ENCODE results near the gene UQCC5. TPM values are rescaled to one million over a fixed set of nuclear protein-coding genes. Genes with fewer than 3 reads are reported as not detected.
A peak's percentile ranks its signal among the peaks of the same experiment; 100 is the strongest.

Gene UQCC5
- total RNA-seq, 2 experiments from 2014 or later: 12.3 to 13.1 TPM

DNA sequence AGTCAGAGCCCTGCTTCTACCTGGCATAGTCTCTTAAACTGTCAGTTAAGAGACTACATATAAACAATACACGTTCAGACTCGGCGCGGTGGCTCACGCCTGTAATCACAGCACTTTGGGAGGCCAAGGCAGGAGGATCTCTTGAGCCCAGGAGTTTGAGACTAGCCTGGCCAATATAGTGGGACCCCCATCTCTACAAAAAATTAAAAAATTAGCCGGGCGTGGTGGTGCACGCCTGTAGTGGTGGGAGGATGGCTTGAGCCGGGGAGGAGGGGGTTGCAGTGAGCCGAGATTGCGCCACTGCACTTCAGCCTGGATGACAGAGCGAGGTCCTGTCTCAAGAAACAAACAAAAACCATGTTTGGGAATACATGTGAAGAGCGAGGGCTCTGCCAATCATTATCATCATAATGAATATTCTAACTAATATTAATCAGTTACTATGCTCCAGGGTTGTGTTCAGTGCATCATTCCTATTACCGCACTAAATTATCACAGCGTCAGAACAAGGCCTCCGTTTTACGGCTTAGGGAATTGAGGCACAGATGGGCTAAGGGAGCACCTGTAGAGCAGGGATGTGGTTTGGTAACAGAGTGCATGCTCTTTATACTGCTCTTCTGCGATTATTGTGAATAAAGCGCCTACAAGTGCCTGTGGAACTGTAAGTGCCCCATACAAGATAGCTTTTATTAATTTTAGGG, 844 bp upstream of the UQCC5 start:
- CTCF ChIA-PET: interaction anchor here (0.6 to 0.9 kb wide), 2 partner anchors 92 to 123 kb away, joined by 4 to 6 read pairs; no protein-coding TSS in a partner anchor
- intact Hi-C loops (cut with micrococcal nuclease): loop anchor here (1.0 to 10.0 kb wide), 9 partner anchors 80 to 809 kb away; partner anchors contain the start of genes ACY1, DCP1A, DUSP7 and NEK4
- Mint-ChIP-seq H3K27ac (no peak overlapping the region), H3K27me3 (ENCODE audit: low read depth) (no peaks in the 10 kb centered on the region), H3K9me3 (no peaks in the 10 kb centered on the region), H3K4me1 (ENCODE audit: low read depth) (peaks cover 40% of the 10 kb centered on the region), H3K4me3 (peak overlapping the region; percentile 91), H3K36me3 (ENCODE audit: low read depth) (peaks cover 16% of the 10 kb centered on the region)
- DNase-seq: no peak

GRCh38 chr3:52536112-52536368, 365 bp upstream of the UQCC5 start:
- peaks cover 16% of the 10 kb centered on the region for H3K36me3 Mint-ChIP-seq (ENCODE audit: low read depth)
- H3K27ac Mint-ChIP-seq: no peak overlapping the region
- intact Hi-C loops (cut with micrococcal nuclease): loop anchor here (1.0 to 10.0 kb wide), 9 partner anchors 81 to 809 kb away; partner anchors contain the start of genes ACY1, DCP1A, DUSP7 and NEK4
- H3K27me3 Mint-ChIP-seq (ENCODE audit: low read depth): no peaks in the 10 kb centered on the region
- CTCF ChIA-PET: interaction anchor here (0.6 to 0.9 kb wide), 3 partner anchors 91 to 197 kb away, joined by 3 to 6 read pairs (median 4); no protein-coding TSS in a partner anchor
- peak overlapping the region; percentile 91 for H3K4me3 Mint-ChIP-seq
- peaks cover 44% of the 10 kb centered on the region for H3K4me1 Mint-ChIP-seq (ENCODE audit: low read depth)
- DNase-seq: no peak
- no peaks in the 10 kb centered on the region for H3K9me3 Mint-ChIP-seq

DNA sequence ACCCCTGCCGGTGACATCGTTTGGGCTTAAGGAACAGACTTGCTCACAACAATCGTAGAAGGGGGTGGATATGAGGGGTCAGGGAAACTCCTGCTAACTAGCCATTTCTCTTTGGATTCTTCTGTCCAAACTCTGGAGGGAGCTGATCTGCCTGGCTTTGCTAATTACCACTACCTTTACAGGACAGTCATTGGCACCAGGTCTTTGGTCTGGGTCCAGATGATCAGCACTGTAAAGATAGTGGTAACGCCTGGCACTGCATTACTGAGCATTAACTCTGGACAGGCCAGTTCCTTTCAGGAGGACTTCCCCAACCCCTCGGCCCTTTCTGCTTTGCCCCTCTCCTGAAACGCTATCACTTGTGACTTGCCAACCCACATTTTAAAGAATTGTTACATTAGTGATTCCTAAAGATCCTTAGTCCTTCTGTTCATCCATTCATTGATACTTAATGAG, 788 bp downstream of the UQCC5 start:
- CTCF ChIA-PET: no interaction called here
- intact Hi-C loops (cut with micrococcal nuclease): loop anchor here (2.0 to 10.0 kb wide), 6 partner anchors 234 to 808 kb away; partner anchors contain the start of genes ACY1, DCP1A, DUSP7 and NEK4
- no peak for DNase-seq
- Mint-ChIP-seq H3K4me1 (ENCODE audit: low read depth) (peaks cover 51% of the 10 kb centered on the region), H3K4me3 (peak overlapping the region; percentile 91), H3K9me3 (no peaks in the 10 kb centered on the region), H3K36me3 (ENCODE audit: low read depth) (peaks cover 19% of the 10 kb centered on the region), H3K27me3 (ENCODE audit: low read depth) (no peaks in the 10 kb centered on the region), H3K27ac (peak overlapping the region; percentile 87)

DNA sequence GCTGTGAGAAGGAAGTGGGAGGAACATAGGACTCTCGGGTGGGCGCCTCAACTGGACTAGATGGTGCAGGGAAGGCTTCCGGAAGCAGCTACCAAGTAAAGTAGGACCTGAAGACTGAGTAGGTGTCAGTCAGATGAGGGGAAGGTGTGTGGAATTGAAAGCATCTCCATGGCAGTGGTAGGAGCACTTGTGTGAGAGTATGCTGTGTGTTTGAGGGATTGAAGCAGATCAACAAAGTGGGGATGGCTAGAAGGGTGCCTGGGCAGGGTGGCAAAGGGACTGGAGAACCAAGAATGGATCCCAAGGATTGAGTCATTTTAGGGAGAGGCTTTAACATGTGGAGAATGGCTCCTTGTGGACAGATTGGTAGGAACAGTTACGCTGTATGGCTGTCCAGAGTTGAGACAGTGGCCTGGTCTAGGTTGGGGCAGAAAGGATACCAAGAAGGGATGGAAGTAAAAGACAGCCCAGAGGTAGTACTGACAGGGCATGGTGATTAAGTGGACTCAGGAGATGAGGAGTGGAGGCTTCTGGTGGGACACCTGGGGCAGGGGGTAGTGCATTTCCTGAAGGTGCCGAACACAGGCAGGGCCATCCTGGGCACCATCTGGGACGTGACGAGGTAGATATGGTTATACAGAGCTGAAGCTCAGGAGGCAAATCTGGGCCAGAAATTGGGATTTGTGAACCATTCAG, 1.5 kb downstream of the UQCC5 start:
- intact Hi-C loops (cut with micrococcal nuclease): loop anchor here (2.0 to 10.0 kb wide), 6 partner anchors 233 to 807 kb away; partner anchors contain the start of genes ACY1, DCP1A, DUSP7 and NEK4
- peaks cover 46% of the 10 kb centered on the region for H3K4me1 Mint-ChIP-seq (ENCODE audit: low read depth)
- CTCF ChIA-PET: no interaction called here

GRCh38 chr3:52539010-52539653, 2.7 kb downstream of the UQCC5 start:
- H3K4me3 Mint-ChIP-seq: peak overlapping the region; percentile 1
- no peaks in the 10 kb centered on the region for H3K27me3 Mint-ChIP-seq (ENCODE audit: low read depth)
- peak overlapping the region; percentile 2 for H3K27ac Mint-ChIP-seq
- H3K9me3 Mint-ChIP-seq: no peaks in the 10 kb centered on the region
- no peak for DNase-seq
- intact Hi-C loops (cut with micrococcal nuclease): loop anchor here (5.0 to 10.0 kb wide), 4 partner anchors 262 to 806 kb away; partner anchors contain the start of genes ACY1, DCP1A, SFMBT1 and WDR82
- peaks cover 46% of the 10 kb centered on the region for H3K4me1 Mint-ChIP-seq (ENCODE audit: low read depth)
- H3K36me3 Mint-ChIP-seq (ENCODE audit: low read depth): peaks cover 21% of the 10 kb centered on the region
- CTCF ChIA-PET: interaction anchor here (0.9 kb wide), 1 partner anchor 48 kb away, joined by 3 read pairs; no protein-coding TSS in a partner anchor

More for the DNA sequence above, 1.5 kb downstream of the UQCC5 start:
- DNase-seq: no peak
- Mint-ChIP-seq H3K4me3 (peak overlapping the region; percentile 91), H3K27ac (peak overlapping the region; percentile 12), H3K36me3 (ENCODE audit: low read depth) (peaks cover 19% of the 10 kb centered on the region), H3K27me3 (ENCODE audit: low read depth) (no peaks in the 10 kb centered on the region), H3K9me3 (no peaks in the 10 kb centered on the region)

GRCh38 chr3:52541050-52541449, 4.6 kb downstream of the UQCC5 start:
- intact Hi-C loops (cut with micrococcal nuclease): no loop called here
- no peak overlapping the region for H3K4me3 Mint-ChIP-seq
- DNase-seq: no peak
- H3K27me3 Mint-ChIP-seq (ENCODE audit: low read depth): no peaks in the 10 kb centered on the region
- peaks cover 21% of the 10 kb centered on the region for H3K36me3 Mint-ChIP-seq (ENCODE audit: low read depth)
- peaks cover 45% of the 10 kb centered on the region for H3K4me1 Mint-ChIP-seq (ENCODE audit: low read depth)
- H3K9me3 Mint-ChIP-seq: no peaks in the 10 kb centered on the region
- no peak overlapping the region for H3K27ac Mint-ChIP-seq
- CTCF ChIA-PET: no interaction called here

DNA sequence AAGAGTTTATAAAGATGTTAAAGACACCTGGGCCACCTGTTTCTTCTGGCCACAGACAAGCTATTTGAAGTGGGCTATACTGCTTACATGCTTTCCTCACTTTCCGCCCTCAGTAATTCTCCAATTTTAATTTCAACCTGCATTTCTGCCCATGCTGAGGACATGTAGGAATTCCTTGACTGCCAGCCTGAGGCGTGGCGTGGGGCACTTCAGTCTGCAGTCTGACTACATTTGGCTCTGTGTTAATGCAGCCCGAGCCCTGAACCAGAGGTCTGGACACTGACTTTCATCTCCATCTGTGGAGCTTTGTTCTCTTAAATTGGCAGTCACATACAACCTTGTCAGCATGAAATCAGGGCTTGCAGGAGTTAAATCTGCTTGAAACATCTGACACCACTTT, 8.5 kb downstream of the UQCC5 start:
- H3K4me3 Mint-ChIP-seq: no peak overlapping the region
- no peak for DNase-seq
- H3K27ac Mint-ChIP-seq: no peak overlapping the region
- H3K9me3 Mint-ChIP-seq: no peaks in the 10 kb centered on the region
- peaks cover 20% of the 10 kb centered on the region for H3K4me1 Mint-ChIP-seq (ENCODE audit: low read depth)
- intact Hi-C loops (cut with micrococcal nuclease): no loop called here
- H3K27me3 Mint-ChIP-seq (ENCODE audit: low read depth): no peaks in the 10 kb centered on the region
- peaks cover 10% of the 10 kb centered on the region for H3K36me3 Mint-ChIP-seq (ENCODE audit: low read depth)
- CTCF ChIA-PET: interaction anchor here (0.9 kb wide), 2 partner anchors 14 to 179 kb away, joined by 3 to 4 read pairs; no protein-coding TSS in a partner anchor

DNA sequence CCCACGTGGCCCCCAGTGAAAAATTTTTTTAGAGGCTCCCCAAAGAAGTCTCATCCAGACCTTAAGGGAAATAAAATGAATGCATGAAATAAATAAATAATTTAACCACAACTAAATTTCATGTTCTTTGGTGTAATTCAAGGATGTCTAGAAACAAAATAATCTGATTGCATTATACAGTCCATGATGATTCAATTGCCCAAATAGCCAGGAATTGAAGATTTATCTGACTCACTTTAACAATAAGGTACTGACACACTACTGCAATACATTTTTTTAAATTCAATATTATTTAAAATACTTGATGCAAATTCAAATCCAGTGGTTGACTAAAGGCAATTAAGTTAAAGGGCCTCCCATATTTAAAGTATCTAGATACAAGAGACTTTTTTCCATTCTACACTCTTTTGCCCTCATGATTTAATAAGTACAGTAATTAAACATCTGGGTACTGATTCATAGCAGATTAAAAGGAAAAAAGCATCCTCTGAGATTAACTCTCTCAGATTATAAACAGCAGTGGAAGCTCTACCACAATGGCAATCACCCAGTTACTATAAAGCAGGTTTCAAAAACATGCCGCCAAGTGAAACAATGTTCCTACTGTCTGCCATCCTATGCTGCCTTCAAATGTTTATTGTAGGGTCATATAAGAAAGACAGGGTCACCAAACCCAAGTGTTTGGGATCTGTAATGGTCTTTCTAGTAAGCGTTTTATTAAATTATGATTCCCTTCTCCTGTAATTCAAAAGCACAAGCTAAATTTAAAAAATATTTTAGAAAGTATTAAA, 9.9 kb downstream of the UQCC5 start:
- Mint-ChIP-seq H3K9me3 (no peaks in the 10 kb centered on the region), H3K27me3 (ENCODE audit: low read depth) (no peaks in the 10 kb centered on the region), H3K27ac (no peak overlapping the region), H3K4me1 (ENCODE audit: low read depth) (peaks cover 11% of the 10 kb centered on the region), H3K36me3 (ENCODE audit: low read depth) (peaks cover 13% of the 10 kb centered on the region), H3K4me3 (no peak overlapping the region)
- intact Hi-C loops (cut with micrococcal nuclease): no loop called here
- DNase-seq: no peak
- CTCF ChIA-PET: no interaction called here

DNA sequence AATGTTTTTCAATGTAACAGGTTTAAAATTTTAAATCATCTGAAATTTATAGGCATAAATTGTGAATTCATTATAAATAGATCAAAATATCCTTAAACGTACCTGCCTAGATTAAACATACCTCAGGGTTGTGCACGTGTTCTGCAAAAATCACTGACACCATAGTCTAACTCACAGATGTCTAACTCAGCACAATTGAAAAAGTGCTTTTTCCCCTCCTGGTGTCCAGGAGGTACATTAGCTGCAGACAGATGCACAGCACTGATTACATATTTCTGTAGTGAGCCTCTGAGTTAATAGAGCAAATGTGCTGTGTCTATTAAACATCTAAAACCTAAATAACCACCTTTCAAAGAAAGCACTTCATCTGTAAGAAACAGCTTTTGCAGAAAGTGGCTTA, 10.7 kb downstream of the UQCC5 start:
- Mint-ChIP-seq H3K27me3 (ENCODE audit: low read depth) (no peaks in the 10 kb centered on the region), H3K9me3 (no peaks in the 10 kb centered on the region), H3K27ac (no peak overlapping the region), H3K4me1 (ENCODE audit: low read depth) (peaks cover 7% of the 10 kb centered on the region), H3K4me3 (no peak overlapping the region), H3K36me3 (ENCODE audit: low read depth) (peaks cover 10% of the 10 kb centered on the region)
- intact Hi-C loops (cut with micrococcal nuclease): no loop called here
- CTCF ChIA-PET: no interaction called here
- DNase-seq: no peak

GRCh38 chr3:52551118-52551517, 14.7 kb downstream of the UQCC5 start:
- no peak for DNase-seq
- intact Hi-C loops (cut with micrococcal nuclease): no loop called here
- H3K27ac Mint-ChIP-seq: no peak overlapping the region
- no peaks in the 10 kb centered on the region for H3K4me1 Mint-ChIP-seq (ENCODE audit: low read depth)
- CTCF ChIA-PET: no interaction called here
- no peak overlapping the region for H3K4me3 Mint-ChIP-seq
- H3K9me3 Mint-ChIP-seq: no peaks in the 10 kb centered on the region
- no peaks in the 10 kb centered on the region for H3K27me3 Mint-ChIP-seq (ENCODE audit: low read depth)
- peaks cover 16% of the 10 kb centered on the region for H3K36me3 Mint-ChIP-seq (ENCODE audit: low read depth)

DNA sequence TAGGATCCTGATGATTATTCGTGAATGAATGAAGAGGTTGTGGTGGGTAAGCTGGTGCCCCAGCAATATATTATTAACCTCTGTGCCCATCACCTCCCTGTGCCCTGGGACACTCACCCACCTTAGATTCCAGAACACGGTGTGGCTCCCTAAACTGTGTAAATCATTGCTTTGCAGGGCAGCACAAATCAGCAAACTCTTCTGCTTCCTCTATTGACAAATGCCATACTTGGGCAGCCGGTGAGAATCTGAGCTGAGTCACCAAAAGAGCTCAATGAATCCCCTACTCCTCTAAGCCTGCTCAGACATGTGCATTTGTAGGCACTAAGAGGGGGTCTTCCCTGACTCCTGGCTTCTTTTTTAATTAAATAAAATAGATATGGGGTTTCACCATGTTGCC, 15.7 kb downstream of the UQCC5 start:
- no peaks in the 10 kb centered on the region for H3K4me1 Mint-ChIP-seq (ENCODE audit: low read depth)
- intact Hi-C loops (cut with micrococcal nuclease): no loop called here
- H3K27me3 Mint-ChIP-seq (ENCODE audit: low read depth): no peaks in the 10 kb centered on the region
- no peak for DNase-seq
- H3K9me3 Mint-ChIP-seq: no peaks in the 10 kb centered on the region
- CTCF ChIA-PET: no interaction called here
- H3K4me3 Mint-ChIP-seq: no peak overlapping the region
- no peak overlapping the region for H3K27ac Mint-ChIP-seq
- H3K36me3 Mint-ChIP-seq (ENCODE audit: low read depth): peaks cover 17% of the 10 kb centered on the region

All from activated naive CD4-positive, alpha-beta T cell treated with anti-CD3 and anti-CD28 coated beads for 36 hours (primary cell).